HepG2 (cell line): ENCODE data around the gene PIK3CB. TPM values are rescaled to one million over a fixed set of nuclear protein-coding genes. Genes with fewer than 3 reads are reported as not detected.

ENCODE experiments used
- ARNT ChIP-seq: fragments of 450-650 bp; IDR thresholded peaks from 2 replicates; pipeline ENCODE4 v1.6.1; 2017
- FOXA3 ChIP-seq: IDR thresholded peaks from 2 replicates; pipeline ENCODE4 v1.6.1; 2016; ENCODE audit warnings: missing genetic modification reagents, missing compliant biosample characterization
- FOXP1 ChIP-seq, 2 experiments: fragments of 450-650 bp in 1 of 2; IDR thresholded peaks; 2 replicates each; pipeline ENCODE4 v1.6.1; 2017 to 2018; ENCODE audit warnings: antibody characterized with exemption in 1 of 2
- HBP1 ChIP-seq: IDR thresholded peaks from 2 replicates; pipeline ENCODE4 v1.6.1; 2016; ENCODE audit warnings: low read depth, control low read depth
- HHEX ChIP-seq: IDR thresholded peaks from 2 replicates; pipeline ENCODE4 v1.6.1; 2016; ENCODE audit warnings: control low read depth
- PAX8 ChIP-seq: sonication (generic); formaldehyde crosslinking; IDR thresholded peaks from 2 replicates; pipeline ENCODE4 v1.8.0; 2022; ENCODE audit warnings: mild to moderate bottlenecking, missing genetic modification reagents, borderline replicate concordance
- SOX6 ChIP-seq, 2 experiments: fragments of 450-650 bp in 1 of 2; sonication (generic) in 1 of 2; formaldehyde crosslinking in 1 of 2; IDR thresholded peaks; 2 replicates each; pipeline versions ENCODE4 v1.4.0 to v1.6.1; 2017 to 2020; ENCODE audit warnings: antibody characterized with exemption in 1 of 2, mild to moderate bottlenecking in 1 of 2, missing genetic modification reagents in 1 of 2
- TERF1 ChIP-seq: sonication (generic); formaldehyde crosslinking; IDR thresholded peaks from 2 replicates; pipeline ENCODE4 v1.8.0; 2022; ENCODE audit warnings: mild to moderate bottlenecking, missing genetic modification reagents, moderate library complexity
- TFDP2 ChIP-seq: sonication (generic); formaldehyde crosslinking; IDR thresholded peaks from 2 replicates; pipeline ENCODE4 v1.4.0; 2020; ENCODE audit warnings: missing genetic modification reagents
- USF2 ChIP-seq, 2 experiments: sonication (generic) in 1 of 2; formaldehyde crosslinking in 1 of 2; IDR thresholded peaks; 2 replicates each; pipeline versions ENCODE4 v1.5.1 to v1.6.1; 2011 to 2020; ENCODE audit warnings: borderline replicate concordance in 1 of 2, low read depth in 1 of 2, low read length in 1 of 2, mild to moderate bottlenecking in 1 of 2, missing genetic modification reagents in 1 of 2, moderate library complexity in 1 of 2
- ZBTB2 ChIP-seq: sonication (generic); formaldehyde crosslinking; IDR thresholded peaks from 2 replicates; pipeline ENCODE4 v1.8.0; 2022; ENCODE audit warnings: low read depth, missing genetic modification reagents
- ZNF580 ChIP-seq: IDR thresholded peaks from 2 replicates; pipeline ENCODE4 v1.6.1; 2016; ENCODE audit warnings: low read depth, borderline replicate concordance
- ZNF605 ChIP-seq: sonication (generic); formaldehyde crosslinking; IDR thresholded peaks from 2 replicates; pipeline ENCODE4 v1.8.0; 2022; ENCODE audit warnings: mild to moderate bottlenecking, missing genetic modification reagents
- ZNF672 ChIP-seq: sonication (generic); formaldehyde crosslinking; IDR thresholded peaks from 2 replicates; pipeline ENCODE4 v1.8.1; 2022; ENCODE audit warnings: missing genetic modification reagents
- ZSCAN22 ChIP-seq: sonication (generic); formaldehyde crosslinking; IDR thresholded peaks from 2 replicates; pipeline ENCODE4 v1.4.0; 2020; ENCODE audit warnings: mild to moderate bottlenecking, missing genetic modification reagents
- polyA plus RNA-seq, 8 experiments: library from polyadenylated mRNA; depleted of rRNA in 3 of 8; stranded (reverse) in 7 of 8; unstranded in 1 of 8; fragments of >200 nt; fragmentation: Illumina TruSeq in 4 of 8; extraction: Trizol in 4 of 8; gene quantifications; 2 replicates each; pipeline versions ENCODE4 v1.2.1 to v1.2.3, GENCODE V29; 2011 to 2016; ENCODE audit warnings: low read depth in 4 of 8, missing spikeins in 1 of 8, mixed read lengths in 1 of 8; ENCODE audit not compliant: insufficient read depth in 1 of 8
- total RNA-seq, 5 experiments: library from RNA; depleted of rRNA; stranded (reverse); fragments of >200 nt; fragmentation: Illumina TruSeq; extraction: Trizol; gene quantifications; 2 replicates each; pipeline ENCODE4 v1.2.3, GENCODE V29; 2016; ENCODE audit warnings: low read depth in 1 of 5

Gene PIK3CB
- total and polyA plus RNA-seq, 2 of the 13 experiments (the other 11 are each of a cell fraction or from before 2014, with no cell fraction given) = 6.6 to 18.7 TPM

- TF ChIP-seq FOXP1 (IDR thresholded peaks at IDR 0.05) (no peak), FOXP1 (CRISPR knock-in tag; IDR thresholded peaks at IDR 0.05) (peak; percentile 59; the same call in 1 of the 2 replicates), ZBTB2 (CRISPR knock-in tag) (no peak), FOXA3 (CRISPR knock-in tag) (peak; percentile 81), SOX6 (IDR thresholded peaks at IDR 0.05) (no peak), SOX6 (CRISPR knock-in tag; IDR thresholded peaks at IDR 0.05) (peak; percentile 94), TERF1 (no peak), HHEX (CRISPR knock-in tag) (no peak; the same call in 1 of the 2 replicates), USF2 (IDR thresholded peaks at IDR 0.05; ENCODE audit: low read depth, low read length) (no peak), USF2 (CRISPR knock-in tag; IDR thresholded peaks at IDR 0.05; ENCODE audit: borderline replicate concordance) (no peak; the same call in 1 of the 2 replicates), ZSCAN22 (CRISPR knock-in tag) (no peak), PAX8 (CRISPR knock-in tag) (no peak), ZNF605 (CRISPR knock-in tag) (0 out of 2 replicates have a peak, but pooled peaks have one; percentile 31), ZNF672 (CRISPR knock-in tag) (no peak), HBP1 (no peak), ARNT (no peak), TFDP2 (CRISPR knock-in tag) (peak; percentile 59), ZNF580 (CRISPR knock-in tag) (peak; percentile 34; the same call in 1 of the 2 replicates)
These were observed 28.4 kb upstream of the PIK3CB start (continued) for GRCh38 chr3:138862924-138863775.
